HCT116 (cell line): ENCODE results near the gene CRTC1. TPM values are rescaled to one million over a fixed set of nuclear protein-coding genes. Genes with fewer than 3 reads are reported as not detected.

Experiments used
- ATAC-seq: fragments of 200-7000 bp; cut with Tn5 transposase; 2 replicates; pipeline ENCODE4 v1.9.1; 2020; ENCODE audit warnings: mild to moderate bottlenecking, moderate library complexity
- BruUV-seq: library from RNA; stranded (reverse); fragments of 400-500 nt; replicated peaks from 2 replicates; lab custom pipeline; 2021; lab: Mats Ljungman, UMichigan
- CTCF ChIA-PET: fragments of 300-600 bp; sonication (Branson Sonifier 250); formaldehyde crosslinking; loops from one replicate; lab custom pipeline; 2021; ENCODE audit warnings: antibody characterized with exemption; lab: Charles Lee
- POLR2A ChIA-PET: fragments of 300-600, 350-600 bp; sonication (Branson Sonifier 250); formaldehyde crosslinking; loops from one replicate; lab custom pipeline; 2021; ENCODE audit warnings: antibody characterized with exemption; lab: Charles Lee
- RAD21 ChIA-PET, 2 experiments: fragments of 300-600 bp; sonication (Branson Sonifier 250); formaldehyde crosslinking; loops; one replicate each; lab custom pipeline; 2023; ENCODE audit warnings: low total read pairs in 2 of 2; ENCODE audit not compliant: uncharacterized antibody in 2 of 2, unreplicated experiment in 2 of 2, low non-redundant PET in 1 of 2; lab: Charles Lee
- DNase-seq: peaks from one replicate; pipeline ENCODE4 v3.0.0-alpha.2; 2010; ENCODE audit warnings: low read depth, low spot score
- H2AFZ ChIP-seq: fragments of 200-600 bp; shearing (Covaris generic), sonication (generic); 2 replicates; pipeline ENCODE4 v1.6.1; 2017; ENCODE audit warnings: low read depth, mixed run types, mixed read lengths, antibody characterized with exemption, low read length; ENCODE audit not compliant: poor library complexity, severe bottlenecking
- H3K27ac ChIP-seq: 2 replicates; pipeline ENCODE4 v1.5.1; 2012; ENCODE audit warnings: low read depth, low read length
- H3K27me3 ChIP-seq: fragments of 200-600 bp; sonication (generic); 2 replicates; pipeline ENCODE4 v1.6.1; 2016; ENCODE audit warnings: mixed run types, low read length, mixed read lengths; ENCODE audit not compliant: insufficient read depth
- H3K36me3 ChIP-seq, 2 experiments: fragments of 200-500 bp in 1 of 2; fragments of 200-600 bp in 1 of 2; sonication (Bioruptor generic) in 1 of 2; sonication (generic) in 1 of 2; 2 replicates each; pipeline versions ENCODE4 v1.5.1 to v1.6.1; 2014 to 2016; ENCODE audit warnings: low read length in 2 of 2, inconsistent platforms in 1 of 2, mixed read lengths in 1 of 2, mixed run types in 1 of 2; ENCODE audit not compliant: insufficient read depth in 2 of 2, control insufficient read depth in 1 of 2
- H3K4me1 ChIP-seq, 2 experiments: fragments of 200-600 bp in 1 of 2; sonication (generic) in 1 of 2; 2 replicates each; pipeline versions ENCODE4 v1.5.1 to v1.6.1; 2012 to 2017; ENCODE audit warnings: low read length in 2 of 2, inconsistent platforms in 1 of 2, mild to moderate bottlenecking in 1 of 2, mixed read lengths in 1 of 2, mixed run types in 1 of 2, moderate library complexity in 1 of 2; ENCODE audit not compliant: insufficient read depth in 2 of 2, control insufficient read depth in 1 of 2
- H3K4me2 ChIP-seq: fragments of 200-600 bp; sonication (generic); 2 replicates; pipeline ENCODE4 v1.6.1; 2017; ENCODE audit warnings: mixed run types, low read length, mixed read lengths
- H3K4me3 ChIP-seq, 2 experiments: fragments of 200-600 bp in 1 of 2; sonication (generic) in 1 of 2; replicated peaks in 1 of 2; 2 replicates each; pipeline ENCODE4 v1.5.1; 2011 to 2016; ENCODE audit warnings: low read length in 2 of 2, control low read depth in 1 of 2, low read depth in 1 of 2, mild to moderate bottlenecking in 1 of 2, mixed read lengths in 1 of 2, mixed run types in 1 of 2
- H3K79me2 ChIP-seq: fragments of 200-600 bp; sonication (generic); 2 replicates; pipeline ENCODE4 v1.6.1; 2017; ENCODE audit warnings: mild to moderate bottlenecking, mixed run types, low read length, moderate library complexity, mixed read lengths; ENCODE audit not compliant: insufficient read depth
- H3K9ac ChIP-seq: fragments of 200-600 bp; sonication (generic); 2 replicates; pipeline ENCODE4 v1.6.1; 2016; ENCODE audit warnings: low read length, mixed read lengths
- H3K9me2 ChIP-seq: fragments of 200-600 bp; sonication (generic), shearing (Covaris generic); 2 replicates; pipeline ENCODE4 v1.6.1; 2017; ENCODE audit warnings: mixed run types, mild to moderate bottlenecking, moderate library complexity; ENCODE audit not compliant: insufficient read depth
- H3K9me3 ChIP-seq, 2 experiments: fragments of 200-500 bp in 1 of 2; fragments of 200-600 bp in 1 of 2; sonication (Bioruptor generic) in 1 of 2; sonication (generic) in 1 of 2; 2 replicates each; pipeline ENCODE4 v1.6.1; 2014 to 2017; ENCODE audit warnings: low read length in 2 of 2, mixed read lengths in 2 of 2, inconsistent platforms in 1 of 2, low read depth in 1 of 2, mild to moderate bottlenecking in 1 of 2, mixed run types in 1 of 2, moderate library complexity in 1 of 2; ENCODE audit not compliant: control insufficient read depth in 1 of 2, insufficient read depth in 1 of 2
- H4K20me1 ChIP-seq: fragments of 200-600 bp; sonication (generic), shearing (Covaris generic); 2 replicates; pipeline ENCODE4 v1.6.1; 2017; ENCODE audit warnings: mixed run types, mild to moderate bottlenecking, moderate library complexity; ENCODE audit not compliant: insufficient read depth
- CBX3 ChIP-seq: IDR thresholded peaks from 2 replicates; pipeline ENCODE4 v1.6.1; 2012; ENCODE audit warnings: low read depth
- EZH2 ChIP-seq: fragments of 200-600 bp; sonication (generic); IDR thresholded peaks from 2 replicates; pipeline ENCODE4 v1.6.1; 2017; ENCODE audit warnings: antibody characterized with exemption, mixed run types
- EZH2phosphoT487 ChIP-seq: fragments of 200-600 bp; IDR thresholded peaks from 2 replicates; pipeline ENCODE4 v1.6.1; 2018; ENCODE audit warnings: antibody characterized with exemption, borderline replicate concordance
- JUND ChIP-seq: IDR thresholded peaks from 2 replicates; pipeline ENCODE4 v1.6.1; 2012
- POLR2AphosphoS5 ChIP-seq: IDR thresholded peaks from 2 replicates; pipeline ENCODE4 v1.6.1; 2011; ENCODE audit warnings: mild to moderate bottlenecking, low read depth, low read length, moderate library complexity
- SIN3A ChIP-seq: IDR thresholded peaks from 2 replicates; pipeline ENCODE4 v1.6.1; 2012; ENCODE audit warnings: low read depth
- SRF ChIP-seq: IDR thresholded peaks from 2 replicates; pipeline ENCODE4 v1.6.1; 2012; ENCODE audit warnings: low read depth
- TCF7L2 ChIP-seq: IDR thresholded peaks from 2 replicates; pipeline ENCODE4 v1.7.0; 2011; ENCODE audit warnings: borderline replicate concordance, inconsistent platforms; ENCODE audit not compliant: insufficient read depth, insufficient read length; ENCODE audit errors: extremely low read depth
- YY1 ChIP-seq: IDR thresholded peaks from 2 replicates; pipeline ENCODE4 v1.6.1; 2011; ENCODE audit warnings: low read length, low read depth, moderate library complexity, mild to moderate bottlenecking; ENCODE audit not compliant: insufficient replicate concordance; ENCODE audit errors: extremely low read depth
- ZFX ChIP-seq: fragments of 450-650 bp; IDR thresholded peaks from 2 replicates; pipeline ENCODE4 v1.6.1; 2017
- ZNF274 ChIP-seq: fragments of 200-500 bp; sonication (Bioruptor generic); IDR thresholded peaks from 2 replicates; pipeline ENCODE4 v1.6.1; 2014; ENCODE audit warnings: mild to moderate bottlenecking, low read depth, low read length, inconsistent platforms
- intact Hi-C: fragments of 100-400 bp; cut with micrococcal nuclease; formaldehyde crosslinking; loops from 2 replicates; pipeline ENCODE4 v1.10.0; 2022
- total RNA-seq: library from RNA; stranded (reverse); gene quantifications from one replicate; pipeline ENCODE4 v1.2.1, GENCODE V29; 2021; ENCODE audit not compliant: unreplicated experiment
- TF ChIP-seq, protein P1 (sequence below): IDR thresholded peaks from 2 replicates; pipeline ENCODE4 v1.6.1; 2012
- TF ChIP-seq, protein P2 (sequence below): IDR thresholded peaks from 2 replicates; pipeline ENCODE4 v1.6.1; 2011; ENCODE audit warnings: mild to moderate bottlenecking, low read length, moderate library complexity; ENCODE audit not compliant: insufficient replicate concordance; ENCODE audit errors: extremely low read depth

CRTC1 gene
- total RNA-seq, 1 experiment from 2014 or later, result 14.9 TPM

DNA sequence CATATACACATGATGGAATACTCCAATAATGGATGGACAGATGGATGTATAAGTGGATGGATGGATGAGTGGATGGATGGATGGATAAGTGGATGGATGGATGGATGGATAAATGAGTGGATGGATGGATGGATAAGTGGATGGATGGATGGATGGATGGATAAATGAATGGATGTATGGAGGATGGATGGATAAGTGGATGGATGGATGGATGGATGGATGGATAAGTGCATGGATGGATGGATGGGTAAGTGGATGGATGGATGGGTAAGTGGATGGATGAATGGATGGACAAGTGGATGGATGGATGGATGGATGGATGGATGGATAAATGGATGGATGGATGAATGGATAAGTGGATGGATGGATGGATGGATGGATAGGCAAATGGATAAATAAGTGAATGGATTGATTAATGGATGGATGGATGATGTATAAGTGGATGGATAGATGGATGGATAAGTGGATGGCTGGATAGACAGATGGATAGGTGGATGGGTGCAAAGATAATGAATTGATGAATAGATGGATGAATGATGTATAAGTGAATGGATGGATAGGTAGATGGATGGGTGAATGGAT, 116.0 kb downstream of the CRTC1 start:
- Histone ChIP-seq H3K4me3 (no peak overlapping the region), H3K79me2 (no peaks in the 10 kb centered on the region), H3K9ac (no peak overlapping the region), H3K36me3 (no peaks in the 10 kb centered on the region), H3K9me3 (no peaks in the 10 kb centered on the region), H3K9me2 (no peaks in the 10 kb centered on the region), H2AFZ (no peak overlapping the region), H3K27me3 (0 out of 2 replicates have a peak, but pooled peaks cover 3% of the 10 kb centered on the region), H3K4me1 (peaks cover 5 to 10% of the 10 kb centered on the region in 2 experiments; a peak in 1 of 4 replicates), H3K27ac (no peak overlapping the region), H3K4me2 (no peak overlapping the region), H4K20me1 (no peaks in the 10 kb centered on the region)
- ATAC-seq (no peak), DNase-seq (no peak)
- ChIA-PET CTCF (no interaction called here), POLR2A (no interaction called here), RAD21 (no interaction called here)
- BruUV-seq, result no TSS peak
- TF ChIP-seq YY1, result no peak
- intact Hi-C loops, result no loop called here

DNA sequence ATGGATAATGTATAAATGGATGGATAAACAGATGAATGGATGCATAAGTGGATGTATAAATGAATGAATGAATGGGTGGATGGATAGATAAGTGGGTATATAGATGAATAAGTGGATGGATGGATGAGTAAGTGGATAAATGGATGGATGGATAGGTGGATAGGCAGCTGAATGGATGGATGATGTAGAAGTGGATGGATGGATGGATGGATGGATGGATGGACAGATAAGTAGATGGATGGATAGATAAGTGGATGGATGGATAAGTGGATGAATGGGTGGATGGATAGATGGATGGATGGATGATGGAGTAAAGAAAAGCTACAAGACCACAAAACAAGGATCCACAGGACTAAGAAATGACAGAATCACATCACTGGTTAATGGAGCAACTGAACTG, 116.6 kb downstream of the CRTC1 start:
- H3K27me3 ChIP-seq, result 0 out of 2 replicates have a peak, but pooled peaks cover 3% of the 10 kb centered on the region
- RAD21 ChIA-PET, result no interaction called here
- no peaks in the 10 kb centered on the region for H4K20me1 ChIP-seq
- no peaks in the 10 kb centered on the region for H3K9me3 ChIP-seq
- H3K4me1 ChIP-seq, result peaks cover 5 to 10% of the 10 kb centered on the region in 2 experiments; a peak in 1 of 4 replicates
- ATAC-seq, result no peak
- H3K27ac ChIP-seq, result no peak overlapping the region
- no peak for TF ChIP-seq SRF
- no peak for TF ChIP-seq EZH2
- TF ChIP-seq, protein P1, sequence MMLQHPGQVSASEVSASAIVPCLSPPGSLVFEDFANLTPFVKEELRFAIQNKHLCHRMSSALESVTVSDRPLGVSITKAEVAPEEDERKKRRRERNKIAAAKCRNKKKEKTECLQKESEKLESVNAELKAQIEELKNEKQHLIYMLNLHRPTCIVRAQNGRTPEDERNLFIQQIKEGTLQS, result no peak
- no peak for TF ChIP-seq ZNF274
- no peak for TF ChIP-seq EZH2phosphoT487
- no peak for TF ChIP-seq TCF7L2
- no peak for TF ChIP-seq ZFX
- TF ChIP-seq JUND, result no peak
- TF ChIP-seq YY1, result no peak
- TF ChIP-seq, protein P2, sequence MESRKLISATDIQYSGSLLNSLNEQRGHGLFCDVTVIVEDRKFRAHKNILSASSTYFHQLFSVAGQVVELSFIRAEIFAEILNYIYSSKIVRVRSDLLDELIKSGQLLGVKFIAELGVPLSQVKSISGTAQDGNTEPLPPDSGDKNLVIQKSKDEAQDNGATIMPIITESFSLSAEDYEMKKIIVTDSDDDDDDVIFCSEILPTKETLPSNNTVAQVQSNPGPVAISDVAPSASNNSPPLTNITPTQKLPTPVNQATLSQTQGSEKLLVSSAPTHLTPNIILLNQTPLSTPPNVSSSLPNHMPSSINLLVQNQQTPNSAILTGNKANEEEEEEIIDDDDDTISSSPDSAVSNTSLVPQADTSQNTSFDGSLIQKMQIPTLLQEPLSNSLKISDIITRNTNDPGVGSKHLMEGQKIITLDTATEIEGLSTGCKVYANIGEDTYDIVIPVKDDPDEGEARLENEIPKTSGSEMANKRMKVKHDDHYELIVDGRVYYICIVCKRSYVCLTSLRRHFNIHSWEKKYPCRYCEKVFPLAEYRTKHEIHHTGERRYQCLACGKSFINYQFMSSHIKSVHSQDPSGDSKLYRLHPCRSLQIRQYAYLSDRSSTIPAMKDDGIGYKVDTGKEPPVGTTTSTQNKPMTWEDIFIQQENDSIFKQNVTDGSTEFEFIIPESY, result no peak
- TF ChIP-seq CBX3, result no peak
- no peak for TF ChIP-seq POLR2AphosphoS5
- TF ChIP-seq SIN3A, result no peak
- no TSS peak for BruUV-seq
- CTCF ChIA-PET, result no interaction called here
- no peaks in the 10 kb centered on the region for H3K9me2 ChIP-seq
- H3K4me2 ChIP-seq, result no peak overlapping the region
- no peak for DNase-seq
- intact Hi-C loops, result no loop called here
- H3K79me2 ChIP-seq, result no peaks in the 10 kb centered on the region
- H3K4me3 ChIP-seq, result no peak overlapping the region
- H2AFZ ChIP-seq, result no peak overlapping the region
- POLR2A ChIA-PET, result no interaction called here
- no peaks in the 10 kb centered on the region for H3K36me3 ChIP-seq
- H3K9ac ChIP-seq, result no peak overlapping the region
